Tibial nerve (tissue), 3 donors: ENCODE measurements around the gene ZNF746.

Experiments used
- POLR2A ChIP-seq, 2 donors: fragments of 450-650 bp; IDR thresholded peaks; one replicate each; pipeline ENCODE4 v1.6.1; 2017; ENCODE audit warnings: antibody characterized with exemption in 2 of 2, mild to moderate bottlenecking in 2 of 2, moderate library complexity in 2 of 2
- TF ChIP-seq, protein P1 (sequence below), 5 experiments: fragments of 200-600 bp in 3 of 5; fragments of 450-650 bp in 2 of 5; sonication (generic) in 3 of 5; IDR thresholded peaks; one replicate each; pipeline ENCODE4 v1.5.1; 2016 to 2019; ENCODE audit warnings: antibody characterized with exemption in 5 of 5, mild to moderate bottlenecking in 3 of 5, moderate library complexity in 2 of 5

DNA sequence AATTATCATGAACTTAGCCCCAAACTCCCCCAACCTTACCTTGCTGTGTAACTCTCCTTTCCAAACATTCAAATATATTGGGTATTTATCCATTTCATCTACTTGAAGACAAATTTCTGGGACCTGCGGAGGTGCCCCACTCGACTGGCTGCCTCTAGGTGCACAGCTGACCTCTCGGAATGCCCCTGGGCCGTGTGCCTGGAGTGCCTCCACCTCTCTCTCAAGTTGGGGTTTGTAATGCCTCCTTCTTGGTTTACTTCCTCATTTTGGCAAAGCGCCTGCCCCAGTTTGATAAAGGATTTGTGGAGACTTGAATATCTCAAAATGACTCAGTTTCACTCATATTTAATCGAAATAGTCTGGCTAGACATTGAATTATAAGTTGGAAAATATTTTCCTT is 53.3 kb downstream of the ZNF746 start:
- TF ChIP-seq POLR2A (IDR thresholded peaks at IDR 0.05) = no peak
- TF ChIP-seq, protein P1, sequence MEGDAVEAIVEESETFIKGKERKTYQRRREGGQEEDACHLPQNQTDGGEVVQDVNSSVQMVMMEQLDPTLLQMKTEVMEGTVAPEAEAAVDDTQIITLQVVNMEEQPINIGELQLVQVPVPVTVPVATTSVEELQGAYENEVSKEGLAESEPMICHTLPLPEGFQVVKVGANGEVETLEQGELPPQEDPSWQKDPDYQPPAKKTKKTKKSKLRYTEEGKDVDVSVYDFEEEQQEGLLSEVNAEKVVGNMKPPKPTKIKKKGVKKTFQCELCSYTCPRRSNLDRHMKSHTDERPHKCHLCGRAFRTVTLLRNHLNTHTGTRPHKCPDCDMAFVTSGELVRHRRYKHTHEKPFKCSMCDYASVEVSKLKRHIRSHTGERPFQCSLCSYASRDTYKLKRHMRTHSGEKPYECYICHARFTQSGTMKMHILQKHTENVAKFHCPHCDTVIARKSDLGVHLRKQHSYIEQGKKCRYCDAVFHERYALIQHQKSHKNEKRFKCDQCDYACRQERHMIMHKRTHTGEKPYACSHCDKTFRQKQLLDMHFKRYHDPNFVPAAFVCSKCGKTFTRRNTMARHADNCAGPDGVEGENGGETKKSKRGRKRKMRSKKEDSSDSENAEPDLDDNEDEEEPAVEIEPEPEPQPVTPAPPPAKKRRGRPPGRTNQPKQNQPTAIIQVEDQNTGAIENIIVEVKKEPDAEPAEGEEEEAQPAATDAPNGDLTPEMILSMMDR (IDR thresholded peaks at IDR 0.05) = no peak
